Sigmoid colon (tissue), 4 donors: ENCODE data around the gene NUMB.

Experiments
- CTCF ChIP-seq, 4 experiments: fragments of 450-650 bp in 3 of 4; fragments of 200-600 bp in 1 of 4; IDR thresholded peaks; one replicate each; pipeline ENCODE4 v1.5.1; 2016 to 2019; ENCODE audit warnings: antibody characterized with exemption in 4 of 4, mild to moderate bottlenecking in 3 of 4, moderate library complexity in 2 of 4
- EP300 ChIP-seq, 4 donors: sonication (generic); formaldehyde crosslinking; IDR thresholded peaks; one replicate each; pipeline ENCODE4 v1.6.1; 2017; ENCODE audit warnings: antibody characterized with exemption in 4 of 4
- POLR2A ChIP-seq, 2 donors: fragments of 450-650 bp; IDR thresholded peaks; one replicate each; pipeline ENCODE4 v1.6.1; 2016; ENCODE audit warnings: antibody characterized with exemption in 2 of 2, mild to moderate bottlenecking in 2 of 2, moderate library complexity in 2 of 2
- POLR2AphosphoS5 ChIP-seq, 4 donors: sonication (generic); formaldehyde crosslinking; IDR thresholded peaks; one replicate each; pipeline ENCODE4 v1.6.1; 2017; ENCODE audit warnings: antibody characterized with exemption in 4 of 4

GRCh38 chr14:73253721-73254120, 204.6 kb downstream of the NUMB start:
- TF ChIP-seq CTCF (IDR thresholded peaks at IDR 0.05) (no peak), POLR2A (IDR thresholded peaks at IDR 0.05) (no peak), POLR2AphosphoS5 (IDR thresholded peaks at IDR 0.05) (no peak), EP300 (IDR thresholded peaks at IDR 0.05) (no peak)
